GM12891 (cell line): ENCODE results near the gene SEMA5A.

Source experiments
- POLR2A ChIP-seq: IDR thresholded peaks from 2 replicates; pipeline ENCODE4 v1.6.1; 2011; ENCODE audit warnings: low read depth, low read length, control low read depth
- POLR2AphosphoS5 ChIP-seq: IDR thresholded peaks from 2 replicates; pipeline ENCODE4 v1.6.1; 2011; ENCODE audit warnings: low read depth, low read length, control low read depth
- POU2F2 ChIP-seq: IDR thresholded peaks from 2 replicates; pipeline ENCODE4 v1.6.1; 2011; ENCODE audit warnings: low read depth, mild to moderate bottlenecking, control low read depth, low read length, moderate library complexity
- SPI1 ChIP-seq: IDR thresholded peaks from 2 replicates; pipeline ENCODE4 v1.6.1; 2011; ENCODE audit warnings: low read depth, low read length, control low read depth
- TAF1 ChIP-seq: IDR thresholded peaks from 2 replicates; pipeline ENCODE4 v1.6.1; 2011; ENCODE audit warnings: low read depth, low read length, control low read depth

DNA sequence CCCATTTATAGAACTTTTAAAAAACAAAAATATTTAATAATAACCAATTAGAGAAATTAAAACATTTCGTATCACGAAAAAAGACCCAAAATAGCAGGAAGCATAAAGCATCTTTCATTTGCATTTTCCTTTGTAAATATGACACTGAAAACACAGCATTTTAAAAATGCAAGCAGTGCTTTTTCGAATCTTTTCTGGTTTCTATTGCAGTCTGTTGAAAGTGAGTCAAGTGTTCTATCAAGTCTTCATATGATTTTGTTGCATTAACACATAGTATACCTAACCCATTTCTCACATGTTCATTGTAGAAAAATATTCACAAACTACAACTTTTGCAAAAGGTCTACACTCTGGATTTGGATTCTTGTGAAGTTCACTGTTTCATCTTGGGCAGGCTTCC lies 198.8 kb downstream of the SEMA5A start:
- TF ChIP-seq POLR2AphosphoS5: no peak
- TF ChIP-seq POLR2A: no peak
- no peak for TF ChIP-seq SPI1
- TF ChIP-seq TAF1: no peak
- TF ChIP-seq POU2F2: no peak
